ENCODE results near the gene MTF2.

DNA sequence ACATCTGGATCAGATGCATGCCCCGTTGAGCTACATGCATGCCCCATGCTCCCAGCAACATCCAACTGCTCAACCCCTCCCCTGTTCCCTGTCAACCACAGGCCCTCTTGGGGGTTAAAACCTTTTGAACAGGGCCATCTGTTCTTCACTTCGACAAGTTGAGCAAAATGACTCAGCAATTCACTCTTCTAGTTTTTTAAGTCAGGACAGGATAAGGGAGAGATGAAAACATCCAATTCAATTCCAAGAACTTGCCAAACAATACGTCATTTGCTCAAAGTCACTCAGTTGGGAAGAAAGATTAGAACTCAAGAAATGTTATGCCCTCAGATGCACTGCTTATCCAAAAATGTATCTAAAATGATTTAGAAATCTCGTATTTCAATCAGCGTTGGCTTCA, 46.1 kb upstream of the MTF2 start:
- TF ChIP-seq, protein P1, sequence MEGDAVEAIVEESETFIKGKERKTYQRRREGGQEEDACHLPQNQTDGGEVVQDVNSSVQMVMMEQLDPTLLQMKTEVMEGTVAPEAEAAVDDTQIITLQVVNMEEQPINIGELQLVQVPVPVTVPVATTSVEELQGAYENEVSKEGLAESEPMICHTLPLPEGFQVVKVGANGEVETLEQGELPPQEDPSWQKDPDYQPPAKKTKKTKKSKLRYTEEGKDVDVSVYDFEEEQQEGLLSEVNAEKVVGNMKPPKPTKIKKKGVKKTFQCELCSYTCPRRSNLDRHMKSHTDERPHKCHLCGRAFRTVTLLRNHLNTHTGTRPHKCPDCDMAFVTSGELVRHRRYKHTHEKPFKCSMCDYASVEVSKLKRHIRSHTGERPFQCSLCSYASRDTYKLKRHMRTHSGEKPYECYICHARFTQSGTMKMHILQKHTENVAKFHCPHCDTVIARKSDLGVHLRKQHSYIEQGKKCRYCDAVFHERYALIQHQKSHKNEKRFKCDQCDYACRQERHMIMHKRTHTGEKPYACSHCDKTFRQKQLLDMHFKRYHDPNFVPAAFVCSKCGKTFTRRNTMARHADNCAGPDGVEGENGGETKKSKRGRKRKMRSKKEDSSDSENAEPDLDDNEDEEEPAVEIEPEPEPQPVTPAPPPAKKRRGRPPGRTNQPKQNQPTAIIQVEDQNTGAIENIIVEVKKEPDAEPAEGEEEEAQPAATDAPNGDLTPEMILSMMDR (IDR thresholded peaks at IDR 0.05; ENCODE audit: low read depth, low read length) = no peak
- TF ChIP-seq POLR2A (IDR thresholded peaks at IDR 0.05; ENCODE audit: extremely low read depth, insufficient read length) (no peak), MYC (IDR thresholded peaks at IDR 0.05; ENCODE audit: low read depth, low read length) (no peak)

Data from NB4 (cell line).